ENCODE measurements around the gene CLTB. TPM values are rescaled to one million over a fixed set of nuclear protein-coding genes. Genes with fewer than 3 reads are reported as not detected.

The CLTB gene
- total and polyA plus RNA-seq, 2 of the 4 experiments (the other 2 are of a cell fraction), result 87.6 to 99.9 TPM

GRCh38 chr5:176366232-176366894, 50.0 kb downstream of the CLTB start:
- in situ Hi-C loops (cut with MboI; ENCODE audit: low sequenced_read_pairs), result no loop called here

More at GRCh38 chr5:176366232-176366894, 50.0 kb downstream of the CLTB start:
- H4K8ac ChIP-seq (ENCODE audit: low read depth in 2 of 2, low read length in 2 of 2), result peak overlapping the region; percentile 74 to 100
- peak overlapping the region; percentile 23 for H2BK5ac ChIP-seq (ENCODE audit: low read depth, low read length, poor library complexity, severe bottlenecking)
- peak overlapping the region; percentile 86 for H2AK9ac ChIP-seq (replicated peaks; ENCODE audit: low read depth, low read length, poor library complexity)
- peak overlapping the region; percentile 62 for H4K5ac ChIP-seq (ENCODE audit: low read depth, low read length)
- H3K4me3 ChIP-seq (ENCODE audit: insufficient read depth, low read depth, low read length), result peak overlapping the region; percentile 58
- dilution Hi-C loops (cut with HindIII; ENCODE audit: low sequenced_read_pairs, unreplicated experiment), result no loop called here
- peak overlapping the region; percentile 71 for H3K4me2 ChIP-seq (ENCODE audit: low read depth, low read length)
- intact Hi-C loops (cut with micrococcal nuclease), result no loop called here
- TF ChIP-seq MXI1 (IDR thresholded peaks at IDR 0.05; ENCODE audit: borderline replicate concordance, low read depth, low read length) (no peak), MAFK (IDR thresholded peaks at IDR 0.05; ENCODE audit: low read depth, low read length) (no peak)
- peaks cover 17% of the 10 kb centered on the region for H3K36me3 ChIP-seq (ENCODE audit: control insufficient read depth, insufficient read depth, low read length)
- no peaks in the 10 kb centered on the region for H4K20me1 ChIP-seq (ENCODE audit: insufficient read depth, low read length)
- DNase-seq (no peak), ATAC-seq (ENCODE audit: low read depth) (no peak)
- peak overlapping the region; percentile 79 for H3K14ac ChIP-seq (replicated peaks; ENCODE audit: low read depth, low read length)
- peak overlapping the region; percentile 21; the same call in 1 of the 2 replicates for H3K18ac ChIP-seq (ENCODE audit: low read depth, low read length)
- POLR2A ChIA-PET (ENCODE audit: unreplicated experiment), result no interaction called here
- H2AFZ ChIP-seq (replicated peaks; ENCODE audit: low read length, poor library complexity), result peak overlapping the region; percentile 95
- peak overlapping the region; percentile 66 for H3K4ac ChIP-seq (ENCODE audit: low read depth, low read length)
- H3K56ac ChIP-seq (ENCODE audit: extremely low read depth, insufficient read depth, low read length), result no peak overlapping the region
- WGBS, 2 experiments (ENCODE audit: extremely low coverage in 2 of 2, insufficient read length in 1 of 2), result 30% methylated on average over 10 of the region's 38 CpGs; no CpG with 5 or more reads in 1 of the 2 experiments
- peak overlapping the region; percentile 72 for H3K9ac ChIP-seq (ENCODE audit: low read depth, low read length)
- peak overlapping the region; percentile 64 for H3K27ac ChIP-seq (ENCODE audit: insufficient read depth, low read length)
- H2BK15ac ChIP-seq (ENCODE audit: low read depth, low read length), result no peak overlapping the region
- H3K9me1 ChIP-seq (ENCODE audit: insufficient read depth, low read length), result peaks cover 4% of the 10 kb centered on the region
- no peaks in the 10 kb centered on the region for H3K9me3 ChIP-seq (ENCODE audit: control insufficient read depth, insufficient read depth, low read length)
- H2BK120ac ChIP-seq (ENCODE audit: low read depth, low read length), result peak overlapping the region; percentile 18
- peak overlapping the region; percentile 83 for H4K91ac ChIP-seq (ENCODE audit: insufficient read depth, low read depth, low read length)
- H3K27me3 ChIP-seq (ENCODE audit: control insufficient read depth, insufficient read depth, low read length), result no peaks in the 10 kb centered on the region
- peak overlapping the region; percentile 50 for H3K23ac ChIP-seq (ENCODE audit: low read depth, low read length)
- H2AK5ac ChIP-seq (ENCODE audit: low read depth, low read length), result peak overlapping the region; percentile 88
- no TSS peak for BruUV-seq (replicated peaks)
- H3K79me1 ChIP-seq (ENCODE audit: low read depth in 1 of 2, low read length in 2 of 2), result peaks cover 13 to 17% of the 10 kb centered on the region in 2 experiments
- no peak overlapping the region for H2BK20ac ChIP-seq (ENCODE audit: low read depth, low read length)
- CTCF ChIA-PET, result no interaction called here
- peaks cover 7% of the 10 kb centered on the region for H3K4me1 ChIP-seq (ENCODE audit: control insufficient read depth, insufficient read depth, low read length)

All from IMR-90 (cell line).